ENCODE measurements around the gene NIPBL.
"Not testable (repeated sequence)": the region's sequence is repeated elsewhere in the genome, so short reads cannot be mapped to it uniquely, and the experiment has no call there.

NIPBL gene

DNA sequence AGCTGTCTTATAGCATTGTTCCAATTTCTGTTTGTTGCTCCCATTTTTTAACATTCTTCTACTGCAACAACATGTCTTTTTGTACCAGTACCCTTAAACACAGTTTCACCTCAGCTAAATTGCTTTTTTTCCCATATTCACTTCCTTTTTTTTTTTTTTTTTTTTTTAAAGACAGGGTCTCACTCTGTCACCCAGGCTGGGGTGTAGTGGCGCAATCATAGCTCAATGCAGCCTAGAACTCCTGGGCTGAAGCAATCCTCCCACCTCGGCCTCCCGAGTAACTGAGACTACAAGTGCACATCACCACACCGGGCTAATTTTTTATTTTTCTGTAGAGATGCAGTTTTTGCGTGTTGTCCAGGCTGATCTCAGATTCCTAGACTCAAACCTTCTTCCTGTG is 161.3 kb downstream of the NIPBL start:
- no peak for DNase-seq (ENCODE audit: low read depth)

DNA sequence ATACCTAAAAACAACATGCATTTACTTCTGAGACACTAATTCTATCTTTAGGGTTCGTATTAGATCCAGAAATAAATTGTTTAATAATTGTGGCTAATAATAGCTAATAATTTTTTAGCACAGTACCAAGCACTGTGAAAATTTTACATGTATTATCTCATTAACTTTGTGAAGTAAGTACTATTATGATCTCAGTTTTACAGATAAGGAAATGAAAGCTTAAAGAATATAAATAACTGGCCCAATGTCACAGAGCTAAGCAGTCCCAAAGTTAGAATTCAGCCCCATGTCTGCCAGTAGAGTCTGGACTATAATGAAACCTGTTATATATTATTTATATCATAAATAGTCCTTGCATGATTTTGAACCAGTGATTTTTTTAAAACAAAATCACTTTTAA is 163.3 kb downstream of the NIPBL start:
- no peak for DNase-seq (ENCODE audit: low read depth)

DNA sequence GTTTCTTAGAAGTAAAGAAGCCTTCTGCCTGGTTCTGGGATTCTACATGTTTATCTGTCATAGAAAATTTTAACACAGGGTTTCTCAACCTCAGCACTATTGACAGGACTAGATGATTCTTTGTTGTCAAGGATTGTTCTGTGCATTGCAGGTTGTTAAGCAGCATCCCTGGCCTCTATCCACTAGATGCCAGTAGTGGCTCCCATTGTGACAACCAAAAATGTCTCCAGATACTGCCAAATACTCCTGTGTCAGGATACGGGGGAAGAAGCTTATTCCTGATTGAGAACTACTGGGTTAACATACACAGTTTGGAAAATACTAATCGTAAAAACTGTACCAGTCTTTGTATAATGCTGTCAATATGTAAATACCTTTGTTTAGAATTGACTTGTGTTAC is 167.1 kb downstream of the NIPBL start:
- no peak for DNase-seq (ENCODE audit: low read depth)

DNA sequence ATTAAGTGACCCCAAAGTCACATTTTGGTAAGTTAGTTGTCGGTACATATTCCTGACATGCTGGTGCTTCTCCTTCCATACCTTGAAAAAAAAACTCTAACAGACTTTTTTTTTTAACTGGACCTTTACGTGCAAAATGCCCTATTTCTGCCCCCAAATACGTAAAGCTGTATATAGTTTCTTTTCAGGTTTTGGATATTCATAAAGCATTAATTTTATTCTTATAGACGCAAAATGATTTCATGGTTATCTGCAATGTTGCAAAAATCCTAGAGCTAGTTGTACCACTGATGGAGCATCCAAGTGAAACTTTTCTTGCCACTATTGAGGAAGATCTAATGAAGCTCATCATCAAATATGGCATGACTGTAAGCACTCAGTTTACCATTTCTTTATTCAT is 167.6 kb downstream of the NIPBL start:
- no peak for DNase-seq (ENCODE audit: low read depth)

DNA sequence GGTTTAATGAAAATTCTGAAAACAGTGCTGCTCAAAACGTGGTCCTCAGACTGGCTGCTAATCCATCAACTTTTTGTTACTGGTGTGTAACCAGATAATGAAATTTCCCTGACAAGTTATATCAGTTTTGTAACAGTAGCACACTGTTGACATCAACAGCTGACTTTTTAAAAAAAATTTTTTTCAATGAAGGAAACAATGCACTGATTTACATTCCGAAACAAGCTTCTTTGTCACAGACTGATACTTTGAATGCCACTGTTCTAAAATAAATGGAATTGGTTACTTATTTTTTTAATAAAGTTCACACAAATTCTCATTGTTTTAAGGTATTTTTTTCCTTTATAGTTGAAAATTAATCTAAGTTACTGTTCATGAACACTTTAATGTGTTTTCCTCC is 169.1 kb downstream of the NIPBL start:
- DNase-seq (ENCODE audit: low read depth) = no peak

DNA sequence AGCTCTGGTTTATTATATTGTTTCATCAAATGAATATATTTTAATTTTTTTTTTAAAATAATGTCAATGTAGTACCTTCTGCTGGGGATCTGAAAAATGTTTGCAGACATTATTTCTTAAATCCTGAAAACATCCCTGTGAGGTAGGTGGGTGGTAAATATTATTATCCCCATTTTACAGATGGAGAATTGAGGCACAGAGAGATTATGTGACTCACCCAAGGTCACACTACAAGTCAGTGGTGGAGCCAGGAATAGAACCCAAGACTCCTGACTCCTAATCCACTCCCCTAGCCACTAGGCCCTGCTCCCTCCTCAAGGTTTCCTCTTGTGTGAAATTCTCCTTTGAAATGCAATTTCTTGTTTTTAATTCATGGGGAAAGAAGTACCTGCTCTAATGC is 171.4 kb downstream of the NIPBL start:
- DNase-seq (ENCODE audit: low read depth) = no peak

DNA sequence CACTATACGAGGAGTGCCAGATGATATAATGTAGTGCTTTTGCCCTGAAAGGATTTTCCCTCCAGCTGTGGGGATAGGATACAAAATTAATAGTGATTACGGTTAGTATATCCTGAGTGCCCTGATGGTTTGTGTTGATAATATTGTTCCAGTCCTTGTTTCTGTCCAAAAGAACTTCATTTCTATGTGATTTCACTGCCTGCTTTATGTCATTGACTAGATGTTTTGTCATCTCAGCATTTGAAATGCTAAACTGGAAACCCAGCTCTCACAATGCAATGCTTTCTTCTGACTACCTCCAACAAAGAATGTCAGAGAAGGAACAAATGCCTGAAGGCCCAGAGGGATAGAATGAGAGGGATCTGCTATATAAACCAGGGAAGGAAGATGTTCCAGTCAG is 177.8 kb downstream of the NIPBL start:
- DNase-seq (ENCODE audit: low read depth) = no peak

DNA sequence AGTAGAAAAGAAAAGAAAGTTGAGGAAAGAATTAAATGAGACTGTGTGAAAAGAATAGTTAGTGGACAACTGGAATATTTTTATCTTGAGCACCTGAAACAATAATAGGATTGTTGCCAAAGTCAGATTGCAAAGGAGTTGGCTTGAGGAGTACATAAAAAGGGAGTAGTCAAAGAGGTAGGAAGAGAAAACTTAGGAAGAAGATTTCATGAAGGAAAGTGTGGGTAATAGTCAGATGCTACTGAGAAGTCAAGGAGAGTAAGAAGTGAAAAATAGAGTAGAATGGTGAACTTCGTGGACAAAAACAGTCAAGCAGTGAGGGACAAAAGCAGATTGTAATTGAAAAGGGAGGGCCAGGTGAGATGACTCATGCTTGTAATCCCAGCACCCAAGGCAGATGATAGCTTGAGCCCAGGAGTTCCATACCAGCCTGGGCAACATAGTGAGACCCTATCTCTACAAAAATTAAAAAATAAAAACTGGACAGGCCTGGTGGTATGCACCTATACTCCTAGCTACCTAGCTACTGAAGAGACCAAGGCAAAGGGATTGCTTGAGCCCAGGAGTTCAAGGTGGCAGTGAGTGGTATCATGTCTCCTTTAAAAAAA is 178.9 kb downstream of the NIPBL start:
- DNase-seq (ENCODE audit: low read depth) = no peak

DNA sequence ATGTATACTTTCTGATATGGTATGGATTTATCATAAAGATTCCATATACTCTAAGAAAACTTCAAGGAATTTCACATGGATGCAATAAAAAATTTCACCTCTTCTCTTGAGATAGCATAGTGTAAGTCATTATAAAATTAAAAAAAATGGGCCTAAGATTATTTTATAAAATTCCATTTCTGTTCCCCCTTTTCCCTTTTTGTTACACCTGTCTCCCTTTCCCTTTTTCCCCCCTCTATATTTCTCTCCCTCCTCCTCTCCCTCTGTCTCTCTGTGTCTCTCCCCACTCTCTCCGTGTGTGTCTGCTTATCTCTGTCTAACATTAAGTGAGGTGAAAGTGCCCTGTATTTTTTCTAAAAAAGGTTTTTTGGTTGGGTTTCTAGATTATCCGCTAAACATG is 180.2 kb downstream of the NIPBL start:
- DNase-seq (ENCODE audit: low read depth) = no peak

DNA sequence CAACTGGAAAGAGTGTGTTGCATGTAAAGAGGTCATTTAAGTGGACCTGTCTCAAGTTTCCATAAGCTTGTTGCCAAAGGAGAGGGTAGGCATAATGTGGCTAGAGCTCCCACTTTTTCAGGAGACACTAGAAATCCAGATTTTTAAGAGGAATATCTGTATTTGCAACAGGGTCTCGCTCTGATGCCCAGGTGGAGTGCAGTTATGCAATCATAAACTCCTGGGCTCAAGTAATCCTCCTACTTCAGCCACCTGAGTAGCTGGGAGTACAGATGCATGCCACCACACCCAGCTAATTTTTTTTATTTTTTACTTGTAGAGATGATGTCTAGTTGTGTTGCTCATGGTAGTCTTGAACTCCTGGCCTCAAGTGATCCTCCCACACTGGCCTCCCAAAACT is 183.5 kb downstream of the NIPBL start:
- DNase-seq (ENCODE audit: low read depth) = no peak

DNA sequence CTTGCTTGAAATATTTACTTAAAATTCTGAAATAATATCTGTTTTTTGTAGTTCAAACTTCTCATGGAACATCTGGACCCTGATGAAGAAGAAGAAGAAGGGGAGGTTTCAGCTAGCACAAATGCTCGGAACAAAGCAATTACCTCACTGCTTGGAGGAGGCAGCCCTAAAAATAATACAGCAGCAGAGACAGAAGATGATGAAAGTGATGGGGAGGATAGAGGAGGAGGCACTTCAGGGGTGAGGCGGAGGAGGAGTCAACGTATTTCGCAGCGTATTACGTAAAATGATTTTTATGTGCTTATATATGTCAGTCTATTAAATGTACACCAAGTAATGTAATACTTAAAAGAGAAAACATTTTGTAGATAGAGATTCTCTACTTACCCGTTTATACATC is 187.2 kb downstream of the NIPBL start:
- DNase-seq (ENCODE audit: low read depth) = no peak

DNA sequence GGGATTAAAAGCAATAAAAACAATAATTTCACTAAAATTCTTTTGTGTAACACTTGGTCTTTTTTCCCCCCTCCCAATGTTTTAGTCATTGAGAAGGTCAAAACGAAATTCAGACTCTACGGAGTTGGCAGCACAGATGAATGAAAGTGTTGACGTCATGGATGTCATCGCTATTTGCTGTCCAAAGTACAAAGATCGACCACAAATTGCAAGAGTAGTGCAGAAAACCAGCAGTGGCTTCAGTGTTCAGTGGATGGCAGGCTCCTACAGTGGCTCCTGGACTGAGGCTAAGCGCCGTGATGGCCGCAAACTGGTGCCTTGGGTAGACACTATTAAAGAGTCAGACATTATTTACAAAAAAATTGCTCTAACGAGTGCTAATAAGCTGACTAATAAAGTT is 187.9 kb downstream of the NIPBL start:
- no peak for DNase-seq (ENCODE audit: low read depth)

DNA sequence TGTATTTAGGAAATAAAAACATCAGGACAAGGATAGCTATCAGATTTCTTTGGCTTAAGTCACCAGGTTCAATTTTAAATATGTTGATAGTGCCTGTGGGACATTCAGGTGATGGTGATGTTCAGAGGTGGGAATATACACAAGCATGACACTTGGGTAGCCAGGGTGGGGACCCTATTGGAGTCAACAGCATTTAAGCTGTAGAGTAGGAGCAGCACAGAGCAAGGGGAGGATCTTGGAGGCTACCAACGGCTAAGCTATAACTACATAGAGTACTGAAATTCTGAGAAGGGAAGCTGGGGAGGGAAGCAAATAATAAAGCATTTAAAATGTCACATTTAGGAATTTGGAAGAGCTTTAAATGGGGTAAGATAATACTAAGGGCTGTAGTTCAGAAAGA is 194.9 kb downstream of the NIPBL start:
- DNase-seq (ENCODE audit: low read depth) = no peak

DNA sequence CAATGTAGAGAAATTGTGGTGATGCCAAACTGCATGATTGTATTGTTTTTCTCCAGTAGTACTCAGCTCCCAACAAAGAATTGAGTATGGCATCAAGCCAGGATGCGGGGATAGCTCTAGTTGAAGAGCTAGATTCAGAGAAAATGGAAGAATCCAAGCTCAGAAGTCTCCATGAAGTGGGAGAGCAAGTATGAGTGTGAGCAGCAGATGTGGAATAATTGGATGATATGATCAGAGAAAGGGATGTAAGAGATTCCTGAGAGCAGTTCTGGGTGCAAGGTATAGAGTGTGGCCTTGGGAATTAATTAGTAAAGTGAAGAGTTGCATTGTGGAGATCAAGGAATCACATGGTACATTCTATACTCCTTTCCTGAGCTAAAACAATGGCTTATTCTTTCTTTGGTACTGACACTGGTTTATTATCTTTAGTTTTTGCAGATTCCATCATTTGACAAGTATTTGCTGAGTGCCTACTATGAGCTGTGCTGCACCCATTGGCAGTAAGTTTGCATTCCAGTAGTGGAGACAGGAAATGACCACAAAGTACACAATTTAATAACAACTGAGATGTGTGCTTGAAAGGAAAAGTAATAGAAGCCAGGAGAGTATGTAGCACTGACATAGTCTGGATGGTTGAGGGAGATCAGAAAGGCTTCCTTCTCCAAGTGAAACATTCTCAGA is 195.5 kb downstream of the NIPBL start:
- DNase-seq (ENCODE audit: low read depth) = no peak

DNA sequence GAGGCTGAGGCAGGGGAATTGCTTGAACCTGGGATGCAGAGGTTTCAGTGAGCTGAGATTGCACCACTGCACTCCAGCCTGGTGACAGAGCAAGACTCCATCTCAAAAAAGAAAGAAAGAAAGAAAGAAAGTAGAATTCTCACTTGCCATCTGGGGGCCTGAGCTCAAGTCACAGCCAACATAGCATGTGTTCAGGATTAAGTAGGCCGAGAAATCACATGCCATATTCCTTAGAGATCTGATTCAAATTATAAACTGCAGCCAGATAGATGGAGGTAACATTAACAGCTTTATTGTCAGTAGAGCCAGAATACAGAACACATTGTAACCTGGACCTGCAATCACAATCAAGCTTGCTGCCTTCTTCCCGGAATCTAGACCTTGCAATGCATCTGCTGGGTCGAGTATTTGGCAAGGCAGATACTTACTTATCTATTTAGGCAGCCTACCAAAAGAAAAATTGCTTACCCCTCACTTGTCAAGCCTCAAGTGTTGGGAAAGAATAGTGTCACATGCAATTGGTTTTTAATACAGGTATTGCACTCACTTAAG is 198.9 kb downstream of the NIPBL start:
- DNase-seq (ENCODE audit: low read depth) = no peak

DNA sequence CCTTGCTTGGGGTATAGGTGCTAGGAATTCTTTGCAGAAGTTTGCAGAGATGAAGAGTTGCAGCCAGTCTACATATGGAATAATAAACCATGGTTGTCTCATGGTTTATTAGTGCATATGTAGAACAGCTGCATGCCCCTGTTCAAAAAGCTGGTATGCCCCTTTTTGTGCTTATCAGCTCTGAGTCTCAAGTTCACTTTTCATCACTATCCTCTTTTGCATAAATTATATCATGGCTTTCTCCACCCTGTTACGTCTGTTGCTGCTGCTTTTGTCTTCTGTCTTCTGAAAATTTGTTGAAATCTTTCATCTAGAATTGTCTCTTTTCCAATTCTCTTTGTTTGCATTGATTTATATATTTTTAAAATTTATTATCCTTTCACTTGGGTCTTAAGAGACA is 200.6 kb downstream of the NIPBL start:
- no peak for DNase-seq (ENCODE audit: low read depth)

DNA sequence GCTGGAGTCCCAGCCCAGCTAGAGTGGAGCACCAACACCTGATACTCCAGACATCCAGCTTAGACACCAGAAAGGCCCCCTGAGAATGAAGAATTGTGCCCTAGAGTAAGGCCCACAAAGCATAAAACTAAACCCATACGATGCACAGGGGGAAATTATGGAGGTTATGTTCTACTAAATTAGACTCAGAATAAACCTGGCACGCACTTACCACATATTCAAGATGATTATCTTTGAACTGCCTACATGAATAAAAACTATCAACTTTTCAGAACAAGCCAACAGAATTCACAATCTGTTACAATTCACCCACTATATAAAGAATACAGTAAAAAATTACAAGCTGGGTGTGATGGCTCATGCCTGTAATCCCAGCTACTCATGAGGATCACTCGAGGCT is 204.1 kb downstream of the NIPBL start:
- no peak for DNase-seq (ENCODE audit: low read depth)

DNA sequence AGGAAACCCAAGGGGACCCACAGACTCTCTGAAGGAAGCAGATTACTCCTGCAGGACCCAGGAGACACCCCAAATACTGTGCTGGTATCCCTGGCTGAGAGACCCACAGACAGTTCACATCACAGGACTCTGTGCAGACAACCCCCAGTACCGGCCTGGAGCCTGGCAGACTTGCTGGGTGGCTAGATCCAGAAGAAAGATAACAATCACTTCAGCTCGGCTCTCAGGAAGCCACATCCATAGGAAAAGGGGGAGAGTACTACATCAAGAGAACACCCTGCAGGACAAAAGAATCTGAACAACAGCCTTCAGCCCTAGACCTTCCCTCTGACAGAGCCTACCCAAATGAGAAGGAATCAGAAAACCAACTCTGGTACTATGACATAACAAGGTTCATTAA is 206.4 kb downstream of the NIPBL start:
- not testable (repeated sequence) for DNase-seq (ENCODE audit: low read depth)

DNA sequence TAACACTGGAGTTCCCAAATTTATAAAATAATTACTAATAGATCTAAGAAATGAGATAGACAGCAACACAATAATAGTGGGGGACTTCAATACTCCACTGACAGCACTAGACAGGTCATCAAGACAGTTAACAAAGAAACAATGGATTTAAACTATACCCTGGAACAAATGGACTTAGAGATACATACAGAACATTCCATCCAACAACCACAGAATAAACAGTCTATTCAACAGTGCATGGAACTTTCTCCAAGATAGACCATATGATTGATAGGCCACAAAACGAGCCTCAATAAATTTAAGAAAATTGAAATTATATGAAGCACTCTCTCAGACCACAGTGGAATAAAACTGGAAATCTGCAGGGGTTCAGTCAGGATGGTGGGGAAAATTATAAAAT is 209.5 kb downstream of the NIPBL start:
- not testable (repeated sequence) for DNase-seq (ENCODE audit: low read depth)

DNA sequence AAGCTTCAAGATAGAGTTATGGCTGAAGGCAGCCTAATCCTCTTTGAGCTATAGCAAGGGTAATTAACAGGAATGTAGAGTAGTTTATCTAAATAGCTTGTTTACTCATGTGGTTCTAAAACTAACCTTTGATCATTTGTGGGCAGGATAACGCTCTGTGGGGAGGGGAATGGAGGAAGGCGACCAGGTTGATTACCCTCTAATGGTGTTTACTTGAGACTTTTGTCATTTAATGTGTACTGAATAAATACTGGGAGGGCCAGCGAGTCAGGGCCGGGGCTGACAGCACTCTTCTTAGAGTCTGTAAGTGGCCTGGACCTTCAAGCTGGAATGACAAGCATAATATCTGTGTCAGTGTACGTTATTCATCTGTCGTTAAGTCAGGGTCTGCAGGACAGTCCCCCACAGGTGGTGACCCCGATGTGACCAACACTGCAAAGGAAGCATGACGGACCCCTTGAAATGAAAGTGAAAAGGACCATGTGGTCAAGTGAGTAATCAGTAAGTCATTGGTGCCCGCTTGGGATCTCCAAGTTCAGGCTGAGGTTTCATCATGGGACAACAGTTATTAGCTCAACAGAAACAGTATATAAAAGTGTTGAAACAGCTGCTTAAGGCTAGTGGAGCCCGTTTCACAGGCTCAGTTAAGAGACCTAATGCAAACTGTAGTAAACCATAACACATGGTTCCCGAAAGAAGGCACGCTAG is 210.1 kb downstream of the NIPBL start:
- no peak for DNase-seq (ENCODE audit: low read depth)

DNA sequence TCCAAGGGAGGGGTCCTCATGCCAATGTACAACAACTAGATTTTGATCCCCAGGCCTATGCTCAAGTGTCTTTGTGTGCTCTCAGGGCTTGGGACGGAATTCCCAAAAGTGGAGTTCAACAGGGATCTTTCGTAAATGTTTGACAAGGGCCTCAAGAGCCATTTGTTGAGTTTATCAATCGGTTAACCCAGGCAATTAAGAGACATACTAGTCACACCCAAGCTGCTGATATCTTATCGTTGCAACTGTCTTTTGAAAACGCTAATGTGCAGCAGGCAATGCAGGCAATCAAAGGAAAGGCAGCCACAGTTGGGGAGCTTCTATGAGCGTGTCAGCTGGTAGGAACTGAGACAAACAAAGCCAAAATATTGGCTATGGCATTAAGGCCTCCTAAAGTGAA is 211.4 kb downstream of the NIPBL start:
- no peak for DNase-seq (ENCODE audit: low read depth)

DNA sequence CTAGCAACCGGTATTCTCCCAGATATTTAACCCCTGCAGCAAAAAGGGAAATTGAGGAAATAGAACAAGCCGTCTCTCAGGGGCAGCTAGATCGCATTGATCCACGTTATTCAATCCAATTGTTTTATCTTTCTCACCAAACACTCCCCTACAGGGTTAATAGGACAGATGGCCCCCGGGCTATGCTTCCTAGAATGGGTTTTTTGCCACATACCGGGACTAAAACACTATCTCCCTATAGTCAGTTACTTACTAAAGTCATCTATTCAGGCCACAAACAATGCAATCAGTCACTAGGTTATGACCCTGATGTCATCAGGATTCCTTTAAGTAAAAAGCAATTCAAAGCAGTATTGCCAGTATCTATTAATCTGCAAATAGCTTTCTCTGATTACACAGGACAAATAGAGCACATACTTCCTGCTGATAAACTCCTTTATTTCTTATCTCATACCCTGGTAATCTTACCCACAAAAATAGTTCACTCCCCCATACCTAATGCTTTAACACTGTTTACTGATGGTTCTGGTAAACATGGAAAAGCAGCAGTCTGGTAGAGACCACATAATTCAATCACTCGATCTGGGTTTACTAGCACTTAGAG is 213.7 kb downstream of the NIPBL start:
- no peak for DNase-seq (ENCODE audit: low read depth)

DNA sequence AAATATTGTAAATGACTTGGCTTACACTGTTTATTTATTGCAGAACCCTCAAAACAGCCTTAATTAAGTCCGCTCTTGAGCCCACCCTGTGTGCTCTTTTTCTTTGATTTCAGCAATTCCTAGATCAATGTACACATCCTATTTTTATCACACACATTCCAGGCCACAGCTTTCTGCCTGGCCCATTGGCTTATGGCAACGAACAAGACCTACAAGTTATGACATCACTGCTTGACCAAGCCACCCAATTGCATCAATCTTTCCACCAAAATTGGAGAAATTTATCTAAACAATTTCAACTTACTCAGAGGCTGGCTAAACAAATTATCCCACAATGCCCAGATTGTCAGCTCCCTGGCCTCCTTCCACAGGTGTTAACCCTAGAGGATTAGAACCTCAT is 214.2 kb downstream of the NIPBL start:
- DNase-seq (ENCODE audit: low read depth) = no peak

Measured in stimulated activated CD8-positive, alpha-beta memory T cell treated with anti-CD3 and anti-CD28 coated beads, Interleukin-4, amount 100 ng/mL, for 24 hours (primary cell).